Neural progenitor cell (in vitro differentiated cells): ENCODE measurements around the gene LTBP1. TPM values are rescaled to one million over a fixed set of nuclear protein-coding genes. Genes with fewer than 3 reads are reported as not detected.

Experiments
- DNase-seq: peaks from one replicate; pipeline ENCODE4 v3.0.0-alpha.2; 2016; ENCODE audit warnings: low spot score
- H2AFZ ChIP-seq: fragments of 200-600 bp; sonication (generic); replicated peaks from 2 replicates; pipeline ENCODE4 v1.6.1; 2016; ENCODE audit warnings: antibody characterized with exemption
- H3F3A ChIP-seq: fragments of 200-600 bp; sonication (generic); 2 replicates; pipeline ENCODE4 v1.6.1; 2016; ENCODE audit warnings: antibody characterized with exemption, low read depth
- H3K27ac ChIP-seq: fragments of 200-600 bp; sonication (generic); 2 replicates; pipeline ENCODE4 v1.5.1; 2016; ENCODE audit warnings: mild to moderate bottlenecking
- H3K27me3 ChIP-seq: fragments of 200-600 bp; sonication (generic); 2 replicates; pipeline ENCODE4 v1.6.1; 2016; ENCODE audit warnings: mild to moderate bottlenecking, moderate library complexity
- H3K36me3 ChIP-seq: fragments of 200-600 bp; sonication (generic); 2 replicates; pipeline ENCODE4 v1.5.1; 2016
- H3K4me1 ChIP-seq: fragments of 200-600 bp; sonication (generic); 2 replicates; pipeline ENCODE4 v1.6.1; 2016; ENCODE audit warnings: mixed run types
- H3K4me2 ChIP-seq: fragments of 200-600 bp; sonication (generic); 2 replicates; pipeline ENCODE4 v1.6.1; 2016
- H3K4me3 ChIP-seq: fragments of 200-600 bp; sonication (generic); 2 replicates; pipeline ENCODE4 v1.5.1; 2016
- H3K79me2 ChIP-seq: fragments of 200-600 bp; sonication (generic); 2 replicates; pipeline ENCODE4 v1.6.1; 2016; ENCODE audit warnings: low read depth
- H3K9ac ChIP-seq: fragments of 200-600 bp; sonication (generic); 2 replicates; pipeline ENCODE4 v1.6.1; 2016
- H3K9me3 ChIP-seq: fragments of 200-600 bp; sonication (generic); 2 replicates; pipeline ENCODE4 v1.5.1; 2016; ENCODE audit warnings: low read depth
- H4K20me1 ChIP-seq: fragments of 200-600 bp; sonication (generic); 2 replicates; pipeline ENCODE4 v1.6.1; 2016; ENCODE audit warnings: low read depth
- H3K27ac Mint-ChIP-seq: 3 replicates; pipeline ENCODE4 v1.8.0; 2021; ENCODE audit warnings: mixed read lengths
- H3K27me3 Mint-ChIP-seq: 2 replicates; pipeline ENCODE4 v1.8.0; 2022; ENCODE audit warnings: low read depth, mild to moderate bottlenecking, inconsistent platforms, moderate library complexity, mixed read lengths; ENCODE audit not compliant: insufficient read depth
- H3K36me3 Mint-ChIP-seq: 3 replicates; pipeline ENCODE4 v1.8.0; 2021; ENCODE audit warnings: mixed read lengths
- H3K4me1 Mint-ChIP-seq: 3 replicates; pipeline ENCODE4 v1.8.0; 2021; ENCODE audit warnings: mixed read lengths
- H3K4me3 Mint-ChIP-seq: 3 replicates; pipeline ENCODE4 v1.8.0; 2021; ENCODE audit warnings: mild to moderate bottlenecking, moderate library complexity, mixed read lengths
- H3K9me3 Mint-ChIP-seq: 3 replicates; pipeline ENCODE4 v1.8.0; 2020; ENCODE audit warnings: mixed read lengths
- EZH2 ChIP-seq: fragments of 200-600 bp; sonication (generic); IDR thresholded peaks from 2 replicates; pipeline ENCODE4 v1.6.1; 2017; ENCODE audit warnings: antibody characterized with exemption, mild to moderate bottlenecking, moderate library complexity
- EZH2phosphoT487 ChIP-seq: fragments of 200-600 bp; sonication (generic); IDR thresholded peaks from 2 replicates; pipeline ENCODE4 v1.6.1; 2017; ENCODE audit warnings: antibody characterized with exemption
- total RNA-seq: library from RNA; depleted of rRNA; stranded (reverse); fragments of >200 nt; gene quantifications from 2 replicates; pipeline ENCODE4 v1.2.3, GENCODE V29; 2015; ENCODE audit warnings: low replicate concordance
- TF ChIP-seq, protein P1 (sequence below): fragments of 200-600 bp; sonication (generic); IDR thresholded peaks from 2 replicates; pipeline ENCODE4 v1.5.1; 2017; ENCODE audit warnings: antibody characterized with exemption, mild to moderate bottlenecking

Gene LTBP1
- total RNA-seq, 1 donor from 2014 or later = 50.5 TPM

DNA sequence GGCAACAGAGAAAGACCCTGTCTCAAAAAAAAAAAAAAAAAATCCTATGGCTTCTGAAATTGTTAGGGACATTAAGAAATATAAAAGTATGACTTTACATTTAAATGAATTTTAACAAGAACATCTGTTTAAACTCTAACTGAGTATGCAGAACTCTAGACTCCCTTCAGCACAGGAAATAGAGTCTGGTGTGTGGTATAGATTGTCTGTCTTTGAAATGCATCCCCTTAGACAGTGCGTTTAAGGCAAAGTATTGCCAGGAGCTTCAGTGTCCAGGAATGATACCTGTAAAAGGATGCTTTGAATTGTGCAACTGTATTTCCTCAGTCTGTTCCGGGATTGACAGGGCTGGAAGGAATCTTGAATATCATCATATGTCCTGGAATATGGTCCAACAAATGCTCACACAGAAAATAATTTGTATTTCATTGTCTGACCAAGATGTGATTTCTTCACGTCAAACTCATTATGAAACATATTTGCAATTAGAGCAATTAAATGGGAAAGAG, 396.7 kb downstream of the LTBP1 start:
- Mint-ChIP-seq H3K27me3 (peaks cover 2% of the 10 kb centered on the region), H3K4me3 (no peak overlapping the region), H3K9me3 (no peaks in the 10 kb centered on the region), H3K4me1 (no peaks in the 10 kb centered on the region), H3K36me3 (no peaks in the 10 kb centered on the region), H3K27ac (no peak overlapping the region)
- no peak for TF ChIP-seq EZH2phosphoT487
- TF ChIP-seq EZH2 = no peak
- TF ChIP-seq, protein P1, sequence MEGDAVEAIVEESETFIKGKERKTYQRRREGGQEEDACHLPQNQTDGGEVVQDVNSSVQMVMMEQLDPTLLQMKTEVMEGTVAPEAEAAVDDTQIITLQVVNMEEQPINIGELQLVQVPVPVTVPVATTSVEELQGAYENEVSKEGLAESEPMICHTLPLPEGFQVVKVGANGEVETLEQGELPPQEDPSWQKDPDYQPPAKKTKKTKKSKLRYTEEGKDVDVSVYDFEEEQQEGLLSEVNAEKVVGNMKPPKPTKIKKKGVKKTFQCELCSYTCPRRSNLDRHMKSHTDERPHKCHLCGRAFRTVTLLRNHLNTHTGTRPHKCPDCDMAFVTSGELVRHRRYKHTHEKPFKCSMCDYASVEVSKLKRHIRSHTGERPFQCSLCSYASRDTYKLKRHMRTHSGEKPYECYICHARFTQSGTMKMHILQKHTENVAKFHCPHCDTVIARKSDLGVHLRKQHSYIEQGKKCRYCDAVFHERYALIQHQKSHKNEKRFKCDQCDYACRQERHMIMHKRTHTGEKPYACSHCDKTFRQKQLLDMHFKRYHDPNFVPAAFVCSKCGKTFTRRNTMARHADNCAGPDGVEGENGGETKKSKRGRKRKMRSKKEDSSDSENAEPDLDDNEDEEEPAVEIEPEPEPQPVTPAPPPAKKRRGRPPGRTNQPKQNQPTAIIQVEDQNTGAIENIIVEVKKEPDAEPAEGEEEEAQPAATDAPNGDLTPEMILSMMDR = no peak
- Histone ChIP-seq H3K27ac (no peak overlapping the region), H3K4me3 (no peak overlapping the region), H2AFZ (no peak overlapping the region), H3K9ac (no peak overlapping the region), H3K79me2 (no peaks in the 10 kb centered on the region), H4K20me1 (no peaks in the 10 kb centered on the region), H3K27me3 (no peaks in the 10 kb centered on the region), H3F3A (no peaks in the 10 kb centered on the region), H3K4me2 (no peak overlapping the region), H3K36me3 (no peaks in the 10 kb centered on the region), H3K4me1 (no peaks in the 10 kb centered on the region), H3K9me3 (no peaks in the 10 kb centered on the region)
- no peak for DNase-seq

DNA sequence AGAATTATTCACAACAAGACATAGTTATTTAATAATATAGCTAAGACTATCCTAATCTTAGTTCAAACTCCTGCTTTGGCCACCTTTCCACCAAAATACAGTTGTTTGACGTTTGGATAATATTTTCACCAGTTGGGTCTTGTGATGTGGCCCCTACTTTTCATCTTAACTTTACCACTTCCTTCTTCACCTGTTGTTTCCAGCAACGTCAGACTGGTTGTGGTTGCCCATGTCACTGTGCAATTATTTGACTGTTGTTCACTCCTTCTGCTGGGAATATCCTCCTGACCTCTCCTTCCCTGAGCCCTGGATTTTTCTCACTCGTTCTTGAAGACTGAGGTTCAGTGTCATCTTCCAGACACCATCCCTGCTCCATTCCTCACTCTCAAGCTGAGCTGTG, 397.5 kb downstream of the LTBP1 start:
- Mint-ChIP-seq H3K4me3 (no peak overlapping the region), H3K27me3 (peaks cover 2% of the 10 kb centered on the region), H3K27ac (no peak overlapping the region), H3K4me1 (no peaks in the 10 kb centered on the region), H3K9me3 (no peaks in the 10 kb centered on the region), H3K36me3 (no peaks in the 10 kb centered on the region)
- Histone ChIP-seq H3K36me3 (no peaks in the 10 kb centered on the region), H3K27ac (no peak overlapping the region), H3K4me3 (no peak overlapping the region), H3K9me3 (no peaks in the 10 kb centered on the region), H4K20me1 (no peaks in the 10 kb centered on the region), H3F3A (no peaks in the 10 kb centered on the region), H3K79me2 (no peaks in the 10 kb centered on the region), H3K4me1 (no peaks in the 10 kb centered on the region), H2AFZ (no peak overlapping the region), H3K9ac (no peak overlapping the region), H3K4me2 (no peak overlapping the region), H3K27me3 (no peaks in the 10 kb centered on the region)
- TF ChIP-seq EZH2 (no peak), EZH2phosphoT487 (no peak)
- TF ChIP-seq, protein P1 = no peak
- no peak for DNase-seq

DNA sequence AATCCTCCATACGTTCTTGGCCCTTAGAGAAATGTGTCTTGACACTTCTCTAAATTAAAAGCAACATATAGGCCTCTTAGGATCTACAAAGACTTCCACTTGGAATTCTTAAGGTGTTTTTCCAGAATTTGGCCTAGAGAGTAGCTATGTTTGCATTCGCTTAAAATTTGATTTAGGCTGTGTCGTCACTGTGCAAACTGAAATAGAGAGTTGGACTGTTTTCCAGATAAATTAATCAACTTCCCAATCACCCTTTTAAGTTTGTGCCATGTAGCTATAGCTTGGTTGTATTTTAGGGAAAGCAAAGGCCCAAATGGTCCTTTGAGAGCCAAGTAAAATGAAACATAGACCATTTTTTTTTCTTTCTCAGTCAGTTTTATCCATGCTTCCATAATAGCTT, 401.1 kb downstream of the LTBP1 start:
- Histone ChIP-seq H3K36me3 (no peaks in the 10 kb centered on the region), H3K4me1 (no peaks in the 10 kb centered on the region), H3K27me3 (no peaks in the 10 kb centered on the region), H3K4me2 (no peak overlapping the region), H3K9me3 (no peaks in the 10 kb centered on the region), H3K4me3 (no peak overlapping the region), H3K79me2 (no peaks in the 10 kb centered on the region), H3F3A (no peaks in the 10 kb centered on the region), H4K20me1 (no peaks in the 10 kb centered on the region), H2AFZ (no peak overlapping the region), H3K27ac (no peak overlapping the region), H3K9ac (no peak overlapping the region)
- H3K9me3 Mint-ChIP-seq = no peaks in the 10 kb centered on the region
- no peak overlapping the region for H3K4me3 Mint-ChIP-seq
- H3K36me3 Mint-ChIP-seq = no peaks in the 10 kb centered on the region
- TF ChIP-seq, protein P1 = no peak
- TF ChIP-seq EZH2phosphoT487 = no peak
- no peak for TF ChIP-seq EZH2
- DNase-seq = no peak
- no peak overlapping the region for H3K27ac Mint-ChIP-seq
- peaks cover 2% of the 10 kb centered on the region for H3K27me3 Mint-ChIP-seq
- no peaks in the 10 kb centered on the region for H3K4me1 Mint-ChIP-seq
